ENCODE measurements around the gene MPPED1. TPM values are rescaled to one million over a fixed set of nuclear protein-coding genes. Genes with fewer than 3 reads are reported as not detected.

MPPED1 gene
- total RNA-seq, 2 experiments from 2014 or later = not detected

DNA sequence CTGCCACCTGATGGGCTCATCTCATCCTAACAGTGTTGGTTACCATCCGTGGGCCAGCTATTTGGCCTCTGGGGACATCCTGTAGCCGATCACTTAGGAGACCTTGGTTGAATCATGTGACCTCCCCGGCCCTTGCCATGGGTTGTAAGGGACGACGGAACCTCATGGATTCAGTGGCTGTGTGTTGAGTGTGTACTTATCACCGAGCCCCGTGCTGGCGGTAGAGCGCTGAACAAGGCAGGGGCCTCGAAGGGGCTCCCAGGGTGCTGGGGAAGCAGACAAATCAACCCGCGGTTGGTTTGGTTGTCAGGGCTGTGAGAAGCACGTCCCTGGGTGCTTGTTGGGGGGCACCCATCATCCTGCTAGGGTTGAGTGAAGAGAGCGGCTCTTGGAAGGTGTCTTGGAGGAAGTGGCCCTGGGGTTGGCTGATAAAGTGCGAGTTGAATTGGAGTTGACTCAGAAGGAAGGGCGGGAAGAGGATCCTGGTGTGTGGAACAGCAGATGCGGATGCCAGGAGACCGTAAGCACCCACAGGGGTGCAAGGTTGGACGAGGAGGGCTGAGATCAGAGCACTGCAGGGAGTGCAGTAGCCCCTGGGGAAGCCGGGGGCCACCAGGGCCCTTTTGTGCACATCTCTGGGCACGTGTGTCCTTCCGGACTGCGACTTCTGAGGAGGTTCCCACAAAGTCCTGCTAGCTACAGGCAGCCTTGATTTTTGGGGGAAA, 53.6 kb downstream of the MPPED1 start:
- Mint-ChIP-seq H3K9me3 (ENCODE audit: low read depth) (peaks cover 5% of the 10 kb centered on the region), H3K4me3 (no peak overlapping the region), H3K36me3 (ENCODE audit: low read depth) (no peaks in the 10 kb centered on the region), H3K27me3 (peaks cover 39% of the 10 kb centered on the region), H3K4me1 (no peaks in the 10 kb centered on the region), H3K27ac (no peak overlapping the region)
- intact Hi-C loops (cut with DNase I, micrococcal nuclease) = no loop called here
- DNase-seq (no peak), ATAC-seq (no peak)
- POLR2A ChIA-PET = no interaction called here
- CTCF ChIA-PET = interaction anchor here (1.3 kb wide), 1 partner anchor 13 kb away, joined by 3 read pairs; no protein-coding TSS in a partner anchor

- H3K27me3 Mint-ChIP-seq = peaks cover 39% of the 10 kb centered on the region
- peaks cover 5% of the 10 kb centered on the region for H3K9me3 Mint-ChIP-seq (ENCODE audit: low read depth)
- no peaks in the 10 kb centered on the region for H3K36me3 Mint-ChIP-seq (ENCODE audit: low read depth)
Measured at GRCh38 chr22:43466710-43467109, 54.9 kb downstream of the MPPED1 start.

GRCh38 chr22:43467216-43467940, 55.6 kb downstream of the MPPED1 start:
- CTCF ChIA-PET = interaction anchor here (1.3 kb wide), 1 partner anchor 11 kb away, joined by 3 read pairs; no protein-coding TSS in a partner anchor
- peaks cover 39% of the 10 kb centered on the region for H3K27me3 Mint-ChIP-seq

More at GRCh38 chr22:43466710-43467109, 54.9 kb downstream of the MPPED1 start:
- Mint-ChIP-seq H3K4me1 (no peaks in the 10 kb centered on the region), H3K27ac (no peak overlapping the region), H3K4me3 (no peak overlapping the region)
- ChIA-PET CTCF (interaction anchor here (1.3 kb wide), 1 partner anchor 12 kb away, joined by 3 read pairs; no protein-coding TSS in a partner anchor), POLR2A (no interaction called here)
- ATAC-seq = no peak
- no peak for DNase-seq
- intact Hi-C loops (cut with DNase I, micrococcal nuclease) = no loop called here

GRCh38 chr22:43470253-43470652, 58.4 kb downstream of the MPPED1 start:
- DNase-seq = no peak
- ATAC-seq = no peak
- no peaks in the 10 kb centered on the region for H3K36me3 Mint-ChIP-seq (ENCODE audit: low read depth)
- no peaks in the 10 kb centered on the region for H3K4me1 Mint-ChIP-seq
- CTCF ChIA-PET = no interaction called here
- intact Hi-C loops (cut with DNase I, micrococcal nuclease) = no loop called here
- no peaks in the 10 kb centered on the region for H3K9me3 Mint-ChIP-seq (ENCODE audit: low read depth)
- POLR2A ChIA-PET = no interaction called here
- no peak overlapping the region for H3K4me3 Mint-ChIP-seq
- H3K27me3 Mint-ChIP-seq = peaks cover 40% of the 10 kb centered on the region
- no peak overlapping the region for H3K27ac Mint-ChIP-seq

More at GRCh38 chr22:43467216-43467940, 55.6 kb downstream of the MPPED1 start:
- intact Hi-C loops (cut with DNase I, micrococcal nuclease) = no loop called here
- H3K4me1 Mint-ChIP-seq = no peaks in the 10 kb centered on the region
- H3K36me3 Mint-ChIP-seq (ENCODE audit: low read depth) = no peaks in the 10 kb centered on the region
- POLR2A ChIA-PET = no interaction called here
- peaks cover 5% of the 10 kb centered on the region for H3K9me3 Mint-ChIP-seq (ENCODE audit: low read depth)
- ATAC-seq (no peak), DNase-seq (no peak)
- no peak overlapping the region for H3K4me3 Mint-ChIP-seq
- no peak overlapping the region for H3K27ac Mint-ChIP-seq

DNA sequence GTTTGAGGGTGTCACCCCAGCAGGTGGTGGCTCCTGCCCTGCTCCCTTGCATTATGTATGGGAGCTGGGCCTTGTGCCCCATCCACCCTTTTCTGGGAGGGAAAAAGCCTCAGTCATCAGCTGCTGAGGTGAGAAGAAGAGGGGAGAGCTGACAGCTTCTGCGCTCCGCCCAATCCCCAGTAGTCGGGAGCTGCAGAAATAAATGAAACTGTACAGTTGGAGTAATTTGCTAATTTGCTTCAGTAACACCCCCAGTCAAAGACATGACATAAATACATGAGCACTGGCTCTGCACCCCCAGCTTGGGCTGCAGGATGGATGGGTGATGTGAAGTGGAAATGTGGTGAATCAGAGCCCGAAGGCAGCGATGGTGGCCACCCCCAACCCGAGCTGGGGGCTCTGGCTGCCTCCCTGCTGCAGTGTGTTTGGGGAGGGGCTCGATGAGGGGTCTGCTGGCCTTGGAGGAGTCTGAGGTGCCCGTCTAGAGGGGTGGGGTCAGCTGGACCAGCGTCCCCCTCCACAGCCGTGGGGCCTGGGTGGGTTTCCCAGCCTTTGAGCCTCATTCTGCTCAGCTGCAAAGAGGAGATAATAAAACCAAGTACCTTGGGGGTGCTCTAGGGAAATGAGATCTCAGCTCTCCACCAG, 59.2 kb downstream of the MPPED1 start:
- H3K27ac Mint-ChIP-seq = no peak overlapping the region
- H3K4me1 Mint-ChIP-seq = no peaks in the 10 kb centered on the region
- no peaks in the 10 kb centered on the region for H3K9me3 Mint-ChIP-seq (ENCODE audit: low read depth)
- ATAC-seq (no peak), DNase-seq (no peak)
- no peak overlapping the region for H3K4me3 Mint-ChIP-seq
- H3K36me3 Mint-ChIP-seq (ENCODE audit: low read depth) = no peaks in the 10 kb centered on the region
- ChIA-PET CTCF (no interaction called here), POLR2A (interaction anchor here (0.6 kb wide), 1 partner anchor 53 kb away, joined by 3 read pairs; no protein-coding TSS in a partner anchor)
- intact Hi-C loops (cut with DNase I, micrococcal nuclease) = no loop called here
- peaks cover 36% of the 10 kb centered on the region for H3K27me3 Mint-ChIP-seq

- H3K36me3 Mint-ChIP-seq (ENCODE audit: low read depth) = no peaks in the 10 kb centered on the region
- no peak for ATAC-seq
- H3K27me3 Mint-ChIP-seq = peaks cover 36% of the 10 kb centered on the region
- intact Hi-C loops (cut with DNase I, micrococcal nuclease) = no loop called here
- no peaks in the 10 kb centered on the region for H3K9me3 Mint-ChIP-seq (ENCODE audit: low read depth)
- no peak overlapping the region for H3K4me3 Mint-ChIP-seq
- DNase-seq = no peak
- POLR2A ChIA-PET = interaction anchor here (0.6 kb wide), 1 partner anchor 54 kb away, joined by 3 read pairs; no protein-coding TSS in a partner anchor
- H3K4me1 Mint-ChIP-seq = no peaks in the 10 kb centered on the region
- H3K27ac Mint-ChIP-seq = no peak overlapping the region
- CTCF ChIA-PET = no interaction called here
Measured at GRCh38 chr22:43471606-43472135, 59.9 kb downstream of the MPPED1 start.

DNA sequence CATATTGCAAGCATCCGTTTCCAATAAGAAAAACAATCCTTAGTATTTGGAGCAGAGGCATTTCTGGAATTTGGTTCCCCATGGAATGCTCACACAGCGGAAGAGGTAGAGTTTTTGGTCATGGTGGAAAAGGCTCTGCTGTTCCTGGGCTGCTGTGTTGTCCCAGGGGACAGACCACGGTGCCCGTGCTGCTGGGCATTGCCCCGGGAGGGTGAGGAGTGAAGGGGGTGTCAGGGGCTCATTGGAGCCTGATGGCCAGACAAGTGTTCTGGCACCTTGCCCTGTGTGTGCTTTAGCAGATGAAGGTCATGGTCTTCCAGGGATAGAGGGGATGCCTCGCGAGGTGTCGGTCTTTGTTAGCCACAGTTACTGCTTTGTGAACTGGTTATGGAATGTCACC, 61.2 kb downstream of the MPPED1 start:
- no peak for ATAC-seq
- no peak overlapping the region for H3K4me3 Mint-ChIP-seq
- H3K4me1 Mint-ChIP-seq = no peaks in the 10 kb centered on the region
- ChIA-PET CTCF (no interaction called here), POLR2A (no interaction called here)
- intact Hi-C loops (cut with DNase I, micrococcal nuclease) = no loop called here
- H3K27ac Mint-ChIP-seq = no peak overlapping the region
- DNase-seq = no peak
- no peaks in the 10 kb centered on the region for H3K36me3 Mint-ChIP-seq (ENCODE audit: low read depth)
- H3K9me3 Mint-ChIP-seq (ENCODE audit: low read depth) = no peaks in the 10 kb centered on the region
- peaks cover 27% of the 10 kb centered on the region for H3K27me3 Mint-ChIP-seq

- peaks cover 23% of the 10 kb centered on the region for H3K27me3 Mint-ChIP-seq
- ChIA-PET POLR2A (no interaction called here), CTCF (no interaction called here)
- H3K4me3 Mint-ChIP-seq = no peak overlapping the region
- H3K27ac Mint-ChIP-seq = no peak overlapping the region
- ATAC-seq (no peak), DNase-seq (no peak)
- no peaks in the 10 kb centered on the region for H3K36me3 Mint-ChIP-seq (ENCODE audit: low read depth)
- H3K4me1 Mint-ChIP-seq = no peaks in the 10 kb centered on the region
- H3K9me3 Mint-ChIP-seq (ENCODE audit: low read depth) = no peaks in the 10 kb centered on the region
- intact Hi-C loops (cut with DNase I, micrococcal nuclease) = no loop called here
Measured at GRCh38 chr22:43473441-43473840, 61.6 kb downstream of the MPPED1 start.

- Mint-ChIP-seq H3K4me3 (no peak overlapping the region), H3K27ac (no peak overlapping the region), H3K36me3 (ENCODE audit: low read depth) (no peaks in the 10 kb centered on the region), H3K27me3 (peaks cover 18% of the 10 kb centered on the region), H3K4me1 (no peaks in the 10 kb centered on the region), H3K9me3 (ENCODE audit: low read depth) (no peaks in the 10 kb centered on the region)
- ATAC-seq (no peak), DNase-seq (no peak)
- ChIA-PET CTCF (no interaction called here), POLR2A (no interaction called here)
- intact Hi-C loops (cut with DNase I, micrococcal nuclease) = no loop called here
Measured at GRCh38 chr22:43474161-43475101, 62.6 kb downstream of the MPPED1 start.

DNA sequence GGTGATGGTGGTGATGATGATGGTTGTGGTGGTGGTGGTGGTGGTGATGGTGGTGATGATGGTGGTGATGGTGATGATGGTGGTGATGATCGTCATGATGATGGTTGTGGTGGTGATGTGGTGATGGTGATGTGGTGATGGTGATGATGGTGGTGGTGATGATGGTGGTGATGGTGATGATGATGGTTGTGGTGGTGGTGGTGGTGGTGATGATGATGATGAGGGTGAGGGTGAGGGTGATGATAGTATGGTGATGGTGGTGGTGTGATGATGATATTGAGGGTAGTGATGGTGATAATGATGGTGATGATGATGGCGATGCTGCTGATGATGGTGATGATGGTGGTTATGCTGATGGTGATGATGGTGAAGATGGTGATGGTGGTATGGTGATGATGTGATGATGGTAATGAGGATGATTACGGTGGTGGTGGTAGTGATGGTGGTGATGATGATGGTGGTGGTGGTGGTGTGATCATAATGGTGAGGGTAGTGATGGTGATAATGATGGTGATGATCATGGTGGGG, 63.8 kb downstream of the MPPED1 start:
- POLR2A ChIA-PET = no interaction called here
- Mint-ChIP-seq H3K4me1 (peaks cover 4% of the 10 kb centered on the region), H3K4me3 (no peak overlapping the region), H3K36me3 (ENCODE audit: low read depth) (no peaks in the 10 kb centered on the region), H3K27me3 (peaks cover 8% of the 10 kb centered on the region), H3K9me3 (ENCODE audit: low read depth) (no peaks in the 10 kb centered on the region), H3K27ac (no peak overlapping the region)
- CTCF ChIA-PET = no interaction called here
- ATAC-seq = no peak
- no peak for DNase-seq
- intact Hi-C loops (cut with DNase I, micrococcal nuclease) = no loop called here

- Mint-ChIP-seq H3K27ac (no peak overlapping the region), H3K4me1 (peaks cover 8% of the 10 kb centered on the region), H3K36me3 (ENCODE audit: low read depth) (no peaks in the 10 kb centered on the region), H3K27me3 (peaks cover 6% of the 10 kb centered on the region), H3K9me3 (ENCODE audit: low read depth) (no peaks in the 10 kb centered on the region), H3K4me3 (no peak overlapping the region)
- DNase-seq = no peak
- ChIA-PET CTCF (no interaction called here), POLR2A (no interaction called here)
- intact Hi-C loops (cut with DNase I, micrococcal nuclease) = no loop called here
- ATAC-seq = no peak
Measured at GRCh38 chr22:43476341-43476740, 64.5 kb downstream of the MPPED1 start.
